ENCODE data around the gene PAM. TPM values are rescaled to one million over a fixed set of nuclear protein-coding genes. Genes with fewer than 3 reads are reported as not detected.

PAM gene
- total RNA-seq, 4 donors from 2014 or later: 132 to 224 (median 184) TPM

DNA sequence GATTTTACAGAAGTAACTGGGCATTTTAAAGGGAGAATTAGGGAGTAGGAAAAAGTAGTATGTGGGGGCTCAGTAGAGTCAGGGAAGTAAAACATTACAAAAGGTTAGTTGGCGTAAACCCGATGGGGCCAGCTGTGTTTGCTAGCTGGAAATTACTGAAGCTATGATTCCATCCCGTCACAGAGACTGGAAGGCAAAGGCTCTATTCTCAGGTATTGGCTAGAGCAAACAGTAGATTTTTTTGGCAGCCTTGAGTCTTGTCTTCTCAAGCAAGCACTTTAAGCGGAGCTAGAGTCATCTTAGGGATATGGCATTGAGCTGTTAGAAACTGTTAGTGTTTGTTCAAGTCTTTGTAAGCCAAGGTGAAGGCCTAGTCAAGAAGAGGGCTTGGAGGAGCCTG is 121.5 kb downstream of the PAM start:
- Histone ChIP-seq H3K4me1 (peaks cover 0 to 5% (median 0%) of the 10 kb centered on the region in 4 donors), H3K4me3 (no peak overlapping the region), H3K27me3 (no peaks in the 10 kb centered on the region), H3K9me3 (no peaks in the 10 kb centered on the region), H3K36me3 (peaks cover 0 to 1% (median 0%) of the 10 kb centered on the region in 3 donors), H3K27ac (no peak overlapping the region)
- TF ChIP-seq EP300 (IDR thresholded peaks at IDR 0.05): no peak
- TF ChIP-seq POLR2A (IDR thresholded peaks at IDR 0.05): no peak
- TF ChIP-seq, protein P1, sequence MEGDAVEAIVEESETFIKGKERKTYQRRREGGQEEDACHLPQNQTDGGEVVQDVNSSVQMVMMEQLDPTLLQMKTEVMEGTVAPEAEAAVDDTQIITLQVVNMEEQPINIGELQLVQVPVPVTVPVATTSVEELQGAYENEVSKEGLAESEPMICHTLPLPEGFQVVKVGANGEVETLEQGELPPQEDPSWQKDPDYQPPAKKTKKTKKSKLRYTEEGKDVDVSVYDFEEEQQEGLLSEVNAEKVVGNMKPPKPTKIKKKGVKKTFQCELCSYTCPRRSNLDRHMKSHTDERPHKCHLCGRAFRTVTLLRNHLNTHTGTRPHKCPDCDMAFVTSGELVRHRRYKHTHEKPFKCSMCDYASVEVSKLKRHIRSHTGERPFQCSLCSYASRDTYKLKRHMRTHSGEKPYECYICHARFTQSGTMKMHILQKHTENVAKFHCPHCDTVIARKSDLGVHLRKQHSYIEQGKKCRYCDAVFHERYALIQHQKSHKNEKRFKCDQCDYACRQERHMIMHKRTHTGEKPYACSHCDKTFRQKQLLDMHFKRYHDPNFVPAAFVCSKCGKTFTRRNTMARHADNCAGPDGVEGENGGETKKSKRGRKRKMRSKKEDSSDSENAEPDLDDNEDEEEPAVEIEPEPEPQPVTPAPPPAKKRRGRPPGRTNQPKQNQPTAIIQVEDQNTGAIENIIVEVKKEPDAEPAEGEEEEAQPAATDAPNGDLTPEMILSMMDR (IDR thresholded peaks at IDR 0.05): no peak
- no peak for DNase-seq (ENCODE audit: low spot score in 2 of 2)
- WGBS, 2 donors: 93 to 95% methylated on average over 4 of the region's 4 CpGs

DNA sequence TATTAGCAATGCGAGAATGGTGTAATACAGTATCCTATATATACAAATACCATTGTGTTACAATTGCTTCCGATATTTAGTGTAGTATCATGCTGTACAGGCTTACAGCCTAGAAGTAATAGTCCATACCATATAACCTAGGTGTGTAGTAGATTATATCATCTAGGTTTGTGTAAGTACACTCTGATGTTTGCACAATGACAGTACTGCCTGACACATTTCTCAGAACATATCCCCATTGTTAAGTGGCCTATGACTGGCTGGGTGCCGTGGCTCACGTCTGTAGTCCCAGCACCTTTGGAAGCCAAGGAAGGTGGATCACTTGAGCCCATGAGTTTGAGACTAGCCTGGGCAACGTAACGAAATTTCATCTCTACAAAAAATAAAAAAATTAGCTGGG is 124.6 kb downstream of the PAM start:
- Histone ChIP-seq H3K27ac (no peak overlapping the region), H3K27me3 (no peaks in the 10 kb centered on the region), H3K36me3 (peaks cover 0 to 3% (median 0%) of the 10 kb centered on the region in 3 donors), H3K4me1 (peaks cover 0 to 5% (median 0%) of the 10 kb centered on the region in 4 donors), H3K4me3 (no peak overlapping the region), H3K9me3 (no peaks in the 10 kb centered on the region)
- no peak for TF ChIP-seq POLR2A (IDR thresholded peaks at IDR 0.05)
- TF ChIP-seq, protein P1 (IDR thresholded peaks at IDR 0.05): no peak
- TF ChIP-seq EP300 (IDR thresholded peaks at IDR 0.05): no peak
- 96 to 98% methylated on average over 6 of the region's 6 CpGs for WGBS, 2 donors
- DNase-seq (ENCODE audit: low spot score in 2 of 2): no peak

DNA sequence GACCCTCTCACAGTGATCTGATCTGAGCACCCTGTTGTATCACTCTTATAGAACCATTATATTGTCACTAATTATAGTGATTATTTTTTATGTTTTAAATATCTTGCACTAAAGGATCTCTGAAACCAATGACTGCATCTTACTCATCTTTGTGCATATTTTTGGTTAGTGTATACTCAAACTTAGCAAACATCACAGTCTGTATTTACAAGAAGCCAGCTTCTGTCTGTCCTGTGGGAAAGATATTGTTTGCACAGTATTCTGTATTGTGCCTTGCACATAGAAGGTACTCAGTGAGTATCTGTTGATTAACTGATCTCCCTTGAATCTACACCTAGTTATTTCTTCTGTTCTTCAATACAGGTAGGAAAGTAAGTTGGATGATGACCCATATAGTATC is 131.5 kb downstream of the PAM start:
- Histone ChIP-seq H3K4me3 (no peak overlapping the region), H3K9me3 (no peaks in the 10 kb centered on the region), H3K27me3 (no peaks in the 10 kb centered on the region), H3K4me1 (no peaks in the 10 kb centered on the region), H3K27ac (no peak overlapping the region), H3K36me3 (peaks cover 0 to 2% (median 0%) of the 10 kb centered on the region in 3 donors)
- no peak for TF ChIP-seq EP300 (IDR thresholded peaks at IDR 0.05)
- TF ChIP-seq, protein P1 (IDR thresholded peaks at IDR 0.05): no peak
- TF ChIP-seq POLR2A (IDR thresholded peaks at IDR 0.05): no peak
- no peak for DNase-seq (ENCODE audit: low spot score in 2 of 2)

DNA sequence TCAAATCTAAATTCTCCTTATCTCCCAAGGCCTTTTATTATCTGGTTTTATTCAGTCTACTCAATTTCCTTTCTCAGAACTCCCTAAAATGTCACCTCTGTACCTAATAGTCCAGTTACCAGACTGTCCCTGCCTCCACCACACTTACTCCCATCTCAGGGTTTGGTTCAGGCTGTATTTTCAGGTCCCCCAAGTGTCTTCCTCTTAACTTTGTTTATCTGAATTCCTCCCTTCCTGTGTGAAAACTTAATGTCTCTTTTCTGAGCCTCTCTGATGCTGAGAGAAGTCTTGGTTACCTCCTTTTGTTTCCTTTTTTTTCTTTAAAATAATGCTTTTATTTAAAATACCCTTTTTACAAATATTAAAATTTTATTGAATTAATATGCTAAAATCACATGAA is 133.4 kb downstream of the PAM start:
- H3K27me3 ChIP-seq: no peaks in the 10 kb centered on the region
- H3K4me1 ChIP-seq: no peaks in the 10 kb centered on the region
- H3K36me3 ChIP-seq: no peaks in the 10 kb centered on the region
- no peak for TF ChIP-seq EP300 (IDR thresholded peaks at IDR 0.05)
- TF ChIP-seq, protein P1 (IDR thresholded peaks at IDR 0.05): no peak
- TF ChIP-seq POLR2A (IDR thresholded peaks at IDR 0.05): no peak
- no peak for DNase-seq (ENCODE audit: low spot score in 2 of 2)
- H3K4me3 ChIP-seq: no peak overlapping the region
- no peak overlapping the region for H3K27ac ChIP-seq
- no peaks in the 10 kb centered on the region for H3K9me3 ChIP-seq

DNA sequence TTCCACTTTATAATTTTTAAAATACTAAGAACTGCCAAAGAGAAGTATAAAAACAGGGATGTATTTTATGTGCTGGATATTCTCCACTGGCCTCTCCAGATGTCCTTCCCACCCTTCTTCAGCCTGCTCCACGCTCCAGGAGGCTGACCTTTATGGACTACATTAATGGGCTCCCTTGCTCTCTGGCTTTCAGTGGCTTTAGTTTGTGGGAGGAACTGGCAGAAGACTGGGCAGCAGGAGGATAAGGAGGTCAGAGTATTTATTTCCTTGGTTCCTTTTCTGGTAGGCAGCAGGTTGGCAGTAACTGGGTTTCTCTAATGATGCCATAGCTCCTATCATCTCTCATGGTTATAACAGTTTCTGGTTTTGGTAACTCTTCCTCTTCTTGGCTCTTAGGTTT is 133.9 kb downstream of the PAM start:
- Histone ChIP-seq H3K4me1 (no peaks in the 10 kb centered on the region), H3K9me3 (no peaks in the 10 kb centered on the region), H3K27ac (no peak overlapping the region), H3K36me3 (no peaks in the 10 kb centered on the region), H3K4me3 (no peak overlapping the region), H3K27me3 (no peaks in the 10 kb centered on the region)
- no peak for DNase-seq (ENCODE audit: low spot score in 2 of 2)
- no peak for TF ChIP-seq POLR2A (IDR thresholded peaks at IDR 0.05)
- TF ChIP-seq EP300 (IDR thresholded peaks at IDR 0.05): no peak
- TF ChIP-seq, protein P1 (IDR thresholded peaks at IDR 0.05): no peak
- WGBS, 2 donors: 54 to 67% methylated on average over 1 of the region's 1 CpG
